H1 (cell line): ENCODE data around the gene HOMER2. TPM values are rescaled to one million over a fixed set of nuclear protein-coding genes. Genes with fewer than 3 reads are reported as not detected.

Source experiments
- EZH2 ChIP-seq: fragments of 200-600 bp; sonication (generic); IDR thresholded peaks from 2 replicates; pipeline ENCODE4 v1.7.1; 2012; ENCODE audit warnings: low read depth, mild to moderate bottlenecking, moderate library complexity, low read length, inconsistent platforms; ENCODE audit not compliant: severe bottlenecking
- POLR2A ChIP-seq, 2 experiments: IDR thresholded peaks; 1 replicate in 1 of 2; 2 replicates in 1 of 2; pipeline ENCODE4 v1.6.1; 2011; ENCODE audit warnings: low read depth in 2 of 2, low read length in 2 of 2, mild to moderate bottlenecking in 2 of 2; ENCODE audit errors: control extremely low read depth in 1 of 2
- POLR2AphosphoS5 ChIP-seq: IDR thresholded peaks from 2 replicates; pipeline ENCODE4 v1.6.1; 2011; ENCODE audit warnings: low read depth, low read length
- RXRA ChIP-seq: IDR thresholded peaks from 2 replicates; pipeline ENCODE4 v1.6.1; 2011; ENCODE audit warnings: low read depth, mild to moderate bottlenecking, low read length, moderate library complexity; ENCODE audit not compliant: insufficient read depth
- SIN3A ChIP-seq, 2 experiments: IDR thresholded peaks in 1 of 2; conservative IDR thresholded peaks in 1 of 2; 2 replicates each; pipeline ENCODE4 v1.6.1; 2011 to 2012; ENCODE audit warnings: low read length in 2 of 2, improper control_type of control experiment in 1 of 2, low read depth in 1 of 2, mild to moderate bottlenecking in 1 of 2
- SP1 ChIP-seq: IDR thresholded peaks from 2 replicates; pipeline ENCODE4 v1.6.1; 2011; ENCODE audit warnings: low read depth, low read length
- SUZ12 ChIP-seq: fragments of 200-600 bp; sonication (generic); IDR thresholded peaks from 2 replicates; pipeline ENCODE4 v1.6.1; 2012; ENCODE audit warnings: mild to moderate bottlenecking, inconsistent platforms, low read length, moderate library complexity, mixed read lengths
- TCF12 ChIP-seq: IDR thresholded peaks from 2 replicates; pipeline ENCODE4 v1.6.1; 2011; ENCODE audit warnings: low read depth, mild to moderate bottlenecking, low read length
- TEAD4 ChIP-seq: IDR thresholded peaks from 2 replicates; pipeline ENCODE4 v1.6.1; 2012; ENCODE audit warnings: low read depth, low read length, inconsistent platforms, mixed read lengths
- YY1 ChIP-seq: IDR thresholded peaks from 2 replicates; pipeline ENCODE4 v1.6.1; 2011; ENCODE audit warnings: low read depth, mild to moderate bottlenecking, low read length
- polyA plus RNA-seq, 7 experiments: library from polyadenylated mRNA; depleted of rRNA in 3 of 7; stranded (reverse) in 5 of 7; unstranded in 2 of 7; fragments of >200 nt in 5 of 7; fragments of 200-250 nt in 2 of 7; gene quantifications; 1 replicate in 5 of 7; 2 replicates in 1 of 7; 4 replicates in 1 of 7; pipeline versions ENCODE4 v1.2.1 to v1.2.3, GENCODE V29; 2011 to 2013; ENCODE audit warnings: missing spikeins in 2 of 7, mixed read lengths in 2 of 7
- total RNA-seq: library from RNA; stranded (reverse); fragmentation: NEBNext Ultra II Directional; extraction: Animal tissue kit (Norgen Biotek cat#: 25700); gene quantifications from 2 replicates; pipeline ENCODE4 v1.2.1, GENCODE V29; 2021
- TF ChIP-seq, protein P1 (sequence below): fragments of 300-600 bp; sonication (generic); IDR thresholded peaks from 2 replicates; pipeline ENCODE4 v1.7.1; 2012; ENCODE audit warnings: low read length, moderate library complexity, mild to moderate bottlenecking, inconsistent platforms; ENCODE audit not compliant: insufficient replicate concordance

The HOMER2 gene
- total and polyA plus RNA-seq, 2 of the 8 experiments (the other 6 are each of a cell fraction or from before 2014, with no cell fraction given), result 12.5 to 27.6 TPM

DNA sequence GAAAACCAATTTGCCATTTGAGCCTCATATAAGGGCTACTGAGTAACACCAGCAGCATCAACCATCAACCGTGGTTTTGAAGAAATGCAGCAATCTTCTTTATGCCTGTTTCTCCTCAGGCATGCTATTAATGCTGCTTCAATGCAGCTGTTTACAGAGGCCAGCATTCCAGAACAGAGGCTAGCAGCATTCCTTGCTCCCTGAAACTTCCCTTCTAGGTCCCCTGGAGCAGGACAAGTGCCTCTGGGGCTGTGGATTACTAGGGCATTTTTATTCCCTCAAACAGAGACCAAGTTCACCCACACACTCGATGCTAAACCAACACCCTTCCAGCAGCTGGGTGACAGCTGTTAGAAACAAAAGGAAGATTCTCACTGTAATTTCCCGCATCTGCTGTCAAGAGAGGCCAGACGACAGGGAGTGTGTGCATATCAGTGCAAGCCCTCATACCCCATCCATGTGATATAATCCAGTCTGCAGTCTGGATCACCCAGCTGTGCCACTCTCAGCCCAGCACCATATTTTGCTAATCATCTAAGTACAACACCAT, 57.5 kb downstream of the HOMER2 start (continued):
- TF ChIP-seq, protein P1, sequence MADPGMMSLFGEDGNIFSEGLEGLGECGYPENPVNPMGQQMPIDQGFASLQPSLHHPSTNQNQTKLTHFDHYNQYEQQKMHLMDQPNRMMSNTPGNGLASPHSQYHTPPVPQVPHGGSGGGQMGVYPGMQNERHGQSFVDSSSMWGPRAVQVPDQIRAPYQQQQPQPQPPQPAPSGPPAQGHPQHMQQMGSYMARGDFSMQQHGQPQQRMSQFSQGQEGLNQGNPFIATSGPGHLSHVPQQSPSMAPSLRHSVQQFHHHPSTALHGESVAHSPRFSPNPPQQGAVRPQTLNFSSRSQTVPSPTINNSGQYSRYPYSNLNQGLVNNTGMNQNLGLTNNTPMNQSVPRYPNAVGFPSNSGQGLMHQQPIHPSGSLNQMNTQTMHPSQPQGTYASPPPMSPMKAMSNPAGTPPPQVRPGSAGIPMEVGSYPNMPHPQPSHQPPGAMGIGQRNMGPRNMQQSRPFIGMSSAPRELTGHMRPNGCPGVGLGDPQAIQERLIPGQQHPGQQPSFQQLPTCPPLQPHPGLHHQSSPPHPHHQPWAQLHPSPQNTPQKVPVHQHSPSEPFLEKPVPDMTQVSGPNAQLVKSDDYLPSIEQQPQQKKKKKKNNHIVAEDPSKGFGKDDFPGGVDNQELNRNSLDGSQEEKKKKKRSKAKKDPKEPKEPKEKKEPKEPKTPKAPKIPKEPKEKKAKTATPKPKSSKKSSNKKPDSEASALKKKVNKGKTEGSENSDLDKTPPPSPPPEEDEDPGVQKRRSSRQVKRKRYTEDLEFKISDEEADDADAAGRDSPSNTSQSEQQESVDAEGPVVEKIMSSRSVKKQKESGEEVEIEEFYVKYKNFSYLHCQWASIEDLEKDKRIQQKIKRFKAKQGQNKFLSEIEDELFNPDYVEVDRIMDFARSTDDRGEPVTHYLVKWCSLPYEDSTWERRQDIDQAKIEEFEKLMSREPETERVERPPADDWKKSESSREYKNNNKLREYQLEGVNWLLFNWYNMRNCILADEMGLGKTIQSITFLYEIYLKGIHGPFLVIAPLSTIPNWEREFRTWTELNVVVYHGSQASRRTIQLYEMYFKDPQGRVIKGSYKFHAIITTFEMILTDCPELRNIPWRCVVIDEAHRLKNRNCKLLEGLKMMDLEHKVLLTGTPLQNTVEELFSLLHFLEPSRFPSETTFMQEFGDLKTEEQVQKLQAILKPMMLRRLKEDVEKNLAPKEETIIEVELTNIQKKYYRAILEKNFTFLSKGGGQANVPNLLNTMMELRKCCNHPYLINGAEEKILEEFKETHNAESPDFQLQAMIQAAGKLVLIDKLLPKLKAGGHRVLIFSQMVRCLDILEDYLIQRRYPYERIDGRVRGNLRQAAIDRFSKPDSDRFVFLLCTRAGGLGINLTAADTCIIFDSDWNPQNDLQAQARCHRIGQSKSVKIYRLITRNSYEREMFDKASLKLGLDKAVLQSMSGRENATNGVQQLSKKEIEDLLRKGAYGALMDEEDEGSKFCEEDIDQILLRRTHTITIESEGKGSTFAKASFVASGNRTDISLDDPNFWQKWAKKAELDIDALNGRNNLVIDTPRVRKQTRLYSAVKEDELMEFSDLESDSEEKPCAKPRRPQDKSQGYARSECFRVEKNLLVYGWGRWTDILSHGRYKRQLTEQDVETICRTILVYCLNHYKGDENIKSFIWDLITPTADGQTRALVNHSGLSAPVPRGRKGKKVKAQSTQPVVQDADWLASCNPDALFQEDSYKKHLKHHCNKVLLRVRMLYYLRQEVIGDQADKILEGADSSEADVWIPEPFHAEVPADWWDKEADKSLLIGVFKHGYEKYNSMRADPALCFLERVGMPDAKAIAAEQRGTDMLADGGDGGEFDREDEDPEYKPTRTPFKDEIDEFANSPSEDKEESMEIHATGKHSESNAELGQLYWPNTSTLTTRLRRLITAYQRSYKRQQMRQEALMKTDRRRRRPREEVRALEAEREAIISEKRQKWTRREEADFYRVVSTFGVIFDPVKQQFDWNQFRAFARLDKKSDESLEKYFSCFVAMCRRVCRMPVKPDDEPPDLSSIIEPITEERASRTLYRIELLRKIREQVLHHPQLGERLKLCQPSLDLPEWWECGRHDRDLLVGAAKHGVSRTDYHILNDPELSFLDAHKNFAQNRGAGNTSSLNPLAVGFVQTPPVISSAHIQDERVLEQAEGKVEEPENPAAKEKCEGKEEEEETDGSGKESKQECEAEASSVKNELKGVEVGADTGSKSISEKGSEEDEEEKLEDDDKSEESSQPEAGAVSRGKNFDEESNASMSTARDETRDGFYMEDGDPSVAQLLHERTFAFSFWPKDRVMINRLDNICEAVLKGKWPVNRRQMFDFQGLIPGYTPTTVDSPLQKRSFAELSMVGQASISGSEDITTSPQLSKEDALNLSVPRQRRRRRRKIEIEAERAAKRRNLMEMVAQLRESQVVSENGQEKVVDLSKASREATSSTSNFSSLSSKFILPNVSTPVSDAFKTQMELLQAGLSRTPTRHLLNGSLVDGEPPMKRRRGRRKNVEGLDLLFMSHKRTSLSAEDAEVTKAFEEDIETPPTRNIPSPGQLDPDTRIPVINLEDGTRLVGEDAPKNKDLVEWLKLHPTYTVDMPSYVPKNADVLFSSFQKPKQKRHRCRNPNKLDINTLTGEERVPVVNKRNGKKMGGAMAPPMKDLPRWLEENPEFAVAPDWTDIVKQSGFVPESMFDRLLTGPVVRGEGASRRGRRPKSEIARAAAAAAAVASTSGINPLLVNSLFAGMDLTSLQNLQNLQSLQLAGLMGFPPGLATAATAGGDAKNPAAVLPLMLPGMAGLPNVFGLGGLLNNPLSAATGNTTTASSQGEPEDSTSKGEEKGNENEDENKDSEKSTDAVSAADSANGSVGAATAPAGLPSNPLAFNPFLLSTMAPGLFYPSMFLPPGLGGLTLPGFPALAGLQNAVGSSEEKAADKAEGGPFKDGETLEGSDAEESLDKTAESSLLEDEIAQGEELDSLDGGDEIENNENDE, result no peak
- TF ChIP-seq POLR2AphosphoS5 (no peak), SP1 (0 out of 2 replicates have a peak, but pooled peaks have one; percentile 31), SUZ12 (no peak), RXRA (no peak), EZH2 (no peak), YY1 (0 out of 2 replicates have a peak, but pooled peaks have one; percentile 6), SIN3A (conservative IDR thresholded peaks at IDR 0.05 in 1 of 2, IDR thresholded peaks at IDR 0.05 in 1 of 2; ENCODE audit: low read depth in 1 of 2, low read length in 2 of 2) (peak; percentile 58 to 67; a peak in 1 of 4 replicates), TEAD4 (peak; percentile 83), POLR2A (IDR thresholded peaks at IDR 0.05; ENCODE audit: control extremely low read depth in 1 of 2, low read depth in 2 of 2, low read length in 2 of 2) (no peak), TCF12 (0 out of 2 replicates have a peak, but pooled peaks have one; percentile 28)
